GM21381 (cell line): ENCODE measurements around the gene SURF4.
A peak's percentile ranks its signal among the peaks of the same experiment; 100 is the strongest.

Experiments used
- ATAC-seq: cut with Tn5 transposase; IDR thresholded peaks from one replicate; pipeline ENCODE4 v1.9.1; 2021; ENCODE audit warnings: mild to moderate bottlenecking, moderate library complexity; ENCODE audit not compliant: unreplicated experiment

The SURF4 gene

GRCh38 chr9:133375724-133376654 lies at the start of gene SURF4, which contains the start of gene STKLD1:
TSS of gene SURF4 (minus strand) at chr9:133376060. CDS start at chr9:133375969, 91 bp downstream.
TSS of gene STKLD1 (plus strand) at chr9:133376366. CDS start at chr9:133376474, 108 bp downstream.
- ATAC-seq: peak; percentile 89

- no peak for ATAC-seq
These were observed 49.3 kb upstream of the SURF4 start for GRCh38 chr9:133425049-133425632.

- no peak for ATAC-seq
These were observed 48.3 kb upstream of the SURF4 start for GRCh38 chr9:133424187-133424586.

- ATAC-seq: no peak
These were observed 47.4 kb upstream of the SURF4 start for GRCh38 chr9:133423216-133423615.

- no peak for ATAC-seq
These were observed 46.0 kb upstream of the SURF4 start, which contains the start of gene ADAMTS13 for GRCh38 chr9:133421615-133422542. TSS of gene ADAMTS13 (plus strand) at chr9:133422367. CDS start at chr9:133422444, 77 bp downstream.

- ATAC-seq: no peak
These were observed 44.5 kb upstream of the SURF4 start for GRCh38 chr9:133420392-133420827.

- ATAC-seq: no peak
These were observed 43.1 kb upstream of the SURF4 start for GRCh38 chr9:133419005-133419404.

- peak; percentile 79 for ATAC-seq
These were observed 41.9 kb upstream of the SURF4 start, which contains the start of gene REXO4 for GRCh38 chr9:133417541-133418461. TSS of gene REXO4 (minus strand) at chr9:133418010. CDS start at chr9:133417844, 166 bp downstream.

- ATAC-seq: no peak
These were observed 39.3 kb upstream of the SURF4 start for GRCh38 chr9:133415170-133415569.

- ATAC-seq: no peak
These were observed 32.2 kb upstream of the SURF4 start for GRCh38 chr9:133408042-133408441.

- ATAC-seq: no peak
These were observed 30.8 kb upstream of the SURF4 start for GRCh38 chr9:133406480-133407307.

GRCh38 chr9:133405508-133406438 lies 29.9 kb upstream of the SURF4 start:
- no peak for ATAC-seq

- no peak for ATAC-seq
These were observed 28.7 kb upstream of the SURF4 start for GRCh38 chr9:133404454-133405002.

- no peak for ATAC-seq
These were observed 28.1 kb upstream of the SURF4 start for GRCh38 chr9:133403766-133404453.

- ATAC-seq: no peak
These were observed 26.8 kb upstream of the SURF4 start for GRCh38 chr9:133402689-133403088.

- no peak for ATAC-seq
These were observed 25.7 kb upstream of the SURF4 start for GRCh38 chr9:133401588-133401987.

- ATAC-seq: no peak
These were observed 24.4 kb upstream of the SURF4 start for GRCh38 chr9:133400292-133400691.
